VCaP (cell line): ENCODE data around the gene CNN2.
A peak's percentile ranks its signal among the peaks of the same experiment; 100 is the strongest.

Experiments used
- H3K27ac ChIP-seq: fragments of 450-650 bp; 2 replicates; pipeline ENCODE4 v1.5.1; 2017
- CTCF ChIP-seq: fragments of 450-650 bp; conservative IDR thresholded peaks from 2 replicates; pipeline ENCODE4 v1.5.1; 2017; ENCODE audit warnings: mild to moderate bottlenecking, moderate library complexity

CNN2 gene

DNA sequence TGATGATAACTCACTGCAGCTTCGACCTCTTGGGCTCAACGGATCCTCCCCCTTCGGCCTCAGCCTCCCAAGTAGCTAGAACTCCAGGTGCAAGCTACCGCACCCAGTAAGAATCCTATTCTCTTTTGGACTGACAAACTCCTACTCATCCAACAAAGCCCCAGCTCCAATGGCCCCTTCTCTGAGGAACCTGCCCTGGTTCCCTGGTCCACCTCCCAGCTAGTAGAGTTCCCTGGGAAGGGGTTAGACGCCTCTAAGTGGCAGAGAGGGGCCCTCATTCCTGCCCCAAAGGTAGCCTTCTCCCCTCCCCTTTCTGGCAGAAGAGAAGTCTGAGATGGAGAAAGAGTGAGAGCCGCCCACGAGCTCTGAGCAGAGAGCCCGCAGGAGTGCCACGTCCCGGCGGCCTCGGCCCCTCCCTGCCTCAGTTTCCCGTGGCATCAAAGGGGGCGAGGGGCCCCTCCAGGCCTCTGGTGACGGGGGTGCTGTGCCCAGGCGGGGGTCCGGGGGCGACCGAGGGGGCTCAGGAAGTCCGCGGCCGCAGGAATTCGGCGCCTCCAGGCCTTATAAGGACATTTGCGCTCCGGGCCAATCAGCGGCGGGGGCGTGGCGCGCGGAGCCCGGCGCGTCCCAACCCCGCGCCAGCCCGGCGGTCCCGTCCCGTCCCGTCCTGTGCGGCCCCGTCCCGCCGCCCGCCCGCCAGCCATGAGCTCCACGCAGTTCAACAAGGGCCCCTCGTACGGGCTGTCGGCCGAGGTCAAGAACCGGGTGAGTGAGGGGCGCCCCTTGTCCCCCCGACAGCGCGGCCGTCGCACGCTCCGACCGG is at the start of gene CNN2:
Gene CNN2, plus strand, starts transcription at position 649 of the 823 bp plus-strand sequence. Its CDS starts 54 bp downstream, at position 703.
- peak within 1 kb of the TSS; percentile 57; the same call in 1 of the 2 replicates for H3K27ac ChIP-seq
- TF ChIP-seq CTCF: no peak

GRCh38 chr19:977058-977464 is 49.3 kb upstream of the CNN2 start:
- TF ChIP-seq CTCF: no peak
- no peak overlapping the region for H3K27ac ChIP-seq

DNA sequence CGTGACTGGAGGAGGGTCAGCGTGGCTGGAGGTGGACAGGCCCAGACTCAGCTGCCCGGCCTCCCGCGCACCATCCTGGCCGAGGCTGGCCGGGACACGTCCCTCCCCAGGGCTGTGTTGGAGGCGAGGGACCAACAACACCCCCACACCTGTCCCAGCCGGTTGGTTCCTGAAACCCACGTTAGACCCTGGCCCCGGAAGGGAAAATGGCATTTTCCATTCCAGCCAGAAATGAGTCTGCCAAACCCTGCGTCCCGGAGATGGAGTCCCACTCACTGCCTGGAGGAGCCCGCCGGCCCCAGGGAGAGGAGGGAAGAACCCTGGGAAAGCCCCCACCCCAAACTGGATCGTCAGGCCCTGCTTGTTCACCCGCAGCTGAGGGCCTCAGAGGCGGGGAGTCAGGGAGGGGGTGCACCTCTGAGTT is 47.1 kb upstream of the CNN2 start:
- H3K27ac ChIP-seq: no peak overlapping the region
- no peak for TF ChIP-seq CTCF

- no peak for TF ChIP-seq CTCF
- no peak overlapping the region for H3K27ac ChIP-seq
These were observed 46.0 kb upstream of the CNN2 start for GRCh38 chr19:980133-980998.

DNA sequence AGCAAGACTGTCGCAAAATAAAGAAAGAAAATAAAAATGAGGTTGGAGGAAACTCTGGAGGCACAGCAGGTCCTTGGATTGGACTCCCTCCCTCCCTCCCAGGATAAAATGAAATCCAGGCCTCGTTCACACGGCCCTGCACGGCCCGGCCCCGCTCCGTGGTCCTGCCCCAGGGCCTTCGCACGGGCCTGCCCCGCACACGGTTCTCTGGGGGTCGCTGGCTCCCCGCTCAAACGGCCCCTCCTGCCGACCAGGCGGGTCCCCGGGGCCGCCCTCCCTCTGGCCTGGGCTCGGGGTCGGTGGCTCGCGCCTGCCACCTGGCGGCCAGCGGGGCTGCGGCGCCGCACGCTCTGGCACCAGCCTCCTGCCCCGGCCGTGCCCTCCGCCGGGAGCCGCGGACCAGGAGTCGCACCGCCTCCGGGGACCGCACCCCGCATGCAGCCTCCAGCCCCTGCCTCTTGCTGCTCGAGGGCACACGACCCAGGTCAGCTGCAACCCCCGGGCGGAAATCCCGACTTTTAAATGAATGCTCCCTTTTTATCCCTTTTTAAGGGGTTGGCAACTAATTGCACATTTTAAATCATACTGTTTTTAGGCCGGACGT is 43.7 kb upstream of the CNN2 start:
- H3K27ac ChIP-seq: peak overlapping the region; percentile 83
- TF ChIP-seq CTCF: peak; percentile 97

GRCh38 chr19:984165-984967 is 42.0 kb upstream of the CNN2 start, which contains the start of gene WDR18:
Gene WDR18, plus strand, starts transcription at chr19:984345. Its CDS starts 9 bp downstream, at chr19:984354.
- H3K27ac ChIP-seq: peak within 1 kb of the TSS; percentile 83
- 0 out of 2 replicates have a peak, but pooled peaks have one; percentile 12 for TF ChIP-seq CTCF
